ENCODE measurements around the gene ATP6V0A1. TPM values are rescaled to one million over a fixed set of nuclear protein-coding genes. Genes with fewer than 3 reads are reported as not detected.

ATP6V0A1 gene
- total RNA-seq, 1 experiment from 2014 or later, result 0.07 TPM

- Histone ChIP-seq H3K4me3 (ENCODE audit: low read length) (no peak overlapping the region), H3K4me2 (ENCODE audit: low read length) (no peak overlapping the region), H3K79me2 (ENCODE audit: low read length) (no peaks in the 10 kb centered on the region), H4K20me1 (ENCODE audit: low read length) (no peaks in the 10 kb centered on the region), H3K36me3 (ENCODE audit: low read depth, low read length) (no peaks in the 10 kb centered on the region), H3K9ac (ENCODE audit: low read length) (no peak overlapping the region), H3K9me3 (ENCODE audit: low read length) (no peaks in the 10 kb centered on the region), H3F3A (ENCODE audit: low read length, unreplicated experiment) (no peaks in the 10 kb centered on the region), H3K27me3 (ENCODE audit: low read length) (no peaks in the 10 kb centered on the region), H3K9me2 (replicated peaks; ENCODE audit: low read length) (no peaks in the 10 kb centered on the region), H3K27ac (ENCODE audit: low read length) (no peak overlapping the region), H3K4me1 (ENCODE audit: insufficient read depth, low read length) (no peaks in the 10 kb centered on the region), H2AFZ (ENCODE audit: low read length) (no peak overlapping the region)
- ATAC-seq (no peak), DNase-seq (no peak)
- BruUV-seq (replicated peaks), result no TSS peak
- POLR2A ChIA-PET (ENCODE audit: unreplicated experiment), result no interaction called here
- CTCF ChIA-PET, result no interaction called here
- intact Hi-C loops (cut with micrococcal nuclease), result no loop called here
- TF ChIP-seq EZH2 (IDR thresholded peaks at IDR 0.05; ENCODE audit: low read length, unreplicated experiment), result no peak
- TF ChIP-seq EZH2phosphoT487 (IDR thresholded peaks at IDR 0.05; ENCODE audit: borderline replicate concordance, low read length), result no peak
- no peak for TF ChIP-seq CTCF (conservative IDR thresholded peaks at IDR 0.05; ENCODE audit: low read depth, low read length)
Measured at GRCh38 chr17:42410319-42410685, 48.4 kb upstream of the ATP6V0A1 start.

GRCh38 chr17:42411361-42411760 is 47.3 kb upstream of the ATP6V0A1 start:
- ATAC-seq (no peak), DNase-seq (no peak)
- TF ChIP-seq CTCF (conservative IDR thresholded peaks at IDR 0.05; ENCODE audit: low read depth, low read length) (no peak), EZH2 (IDR thresholded peaks at IDR 0.05; ENCODE audit: low read length, unreplicated experiment) (no peak), EZH2phosphoT487 (IDR thresholded peaks at IDR 0.05; ENCODE audit: borderline replicate concordance, low read length) (no peak)
- Histone ChIP-seq H3K27me3 (ENCODE audit: low read length) (no peaks in the 10 kb centered on the region), H3K36me3 (ENCODE audit: low read depth, low read length) (no peaks in the 10 kb centered on the region), H2AFZ (ENCODE audit: low read length) (no peak overlapping the region), H3K79me2 (ENCODE audit: low read length) (no peaks in the 10 kb centered on the region), H3K9me2 (replicated peaks; ENCODE audit: low read length) (no peaks in the 10 kb centered on the region), H3K9ac (ENCODE audit: low read length) (no peak overlapping the region), H3F3A (ENCODE audit: low read length, unreplicated experiment) (no peaks in the 10 kb centered on the region), H4K20me1 (ENCODE audit: low read length) (no peaks in the 10 kb centered on the region), H3K27ac (ENCODE audit: low read length) (no peak overlapping the region), H3K9me3 (ENCODE audit: low read length) (no peaks in the 10 kb centered on the region), H3K4me1 (ENCODE audit: insufficient read depth, low read length) (no peaks in the 10 kb centered on the region), H3K4me3 (ENCODE audit: low read length) (no peak overlapping the region), H3K4me2 (ENCODE audit: low read length) (no peak overlapping the region)
- ChIA-PET CTCF (no interaction called here), POLR2A (ENCODE audit: unreplicated experiment) (no interaction called here)
- intact Hi-C loops (cut with micrococcal nuclease), result no loop called here
- no TSS peak for BruUV-seq (replicated peaks)

GRCh38 chr17:42411905-42412679 is 46.6 kb upstream of the ATP6V0A1 start:
- Histone ChIP-seq H3F3A (ENCODE audit: low read length, unreplicated experiment) (no peaks in the 10 kb centered on the region), H3K4me2 (ENCODE audit: low read length) (no peak overlapping the region), H4K20me1 (ENCODE audit: low read length) (no peaks in the 10 kb centered on the region), H2AFZ (ENCODE audit: low read length) (no peak overlapping the region), H3K4me1 (ENCODE audit: insufficient read depth, low read length) (no peaks in the 10 kb centered on the region), H3K9me2 (replicated peaks; ENCODE audit: low read length) (no peaks in the 10 kb centered on the region), H3K79me2 (ENCODE audit: low read length) (no peaks in the 10 kb centered on the region), H3K4me3 (ENCODE audit: low read length) (no peak overlapping the region), H3K9ac (ENCODE audit: low read length) (no peak overlapping the region), H3K36me3 (ENCODE audit: low read depth, low read length) (no peaks in the 10 kb centered on the region), H3K9me3 (ENCODE audit: low read length) (no peaks in the 10 kb centered on the region), H3K27ac (ENCODE audit: low read length) (no peak overlapping the region), H3K27me3 (ENCODE audit: low read length) (no peaks in the 10 kb centered on the region)
- TF ChIP-seq CTCF (conservative IDR thresholded peaks at IDR 0.05; ENCODE audit: low read depth, low read length), result no peak
- TF ChIP-seq EZH2phosphoT487 (IDR thresholded peaks at IDR 0.05; ENCODE audit: borderline replicate concordance, low read length), result no peak
- no peak for TF ChIP-seq EZH2 (IDR thresholded peaks at IDR 0.05; ENCODE audit: low read length, unreplicated experiment)
- intact Hi-C loops (cut with micrococcal nuclease), result no loop called here
- POLR2A ChIA-PET (ENCODE audit: unreplicated experiment), result no interaction called here
- ATAC-seq, result no peak
- no TSS peak for BruUV-seq (replicated peaks)
- CTCF ChIA-PET, result no interaction called here
- no peak for DNase-seq

Measured in PC-3 (cell line).